Activated CD8-positive, alpha-beta memory T cell treated with anti-CD3 and anti-CD28 coated beads for 1 hour (primary cell): ENCODE results near the gene AQR.
"Not testable (repeated sequence)": the region's sequence is repeated elsewhere in the genome, so short reads cannot be mapped to it uniquely, and the experiment has no call there.

Experiments
- DNase-seq, 2 donors: peaks; one replicate each; pipeline ENCODE4 v3.0.0-alpha.2; 2020; ENCODE audit warnings: low read depth in 1 of 2; ENCODE audit errors: extremely low read depth in 1 of 2

AQR gene

DNA sequence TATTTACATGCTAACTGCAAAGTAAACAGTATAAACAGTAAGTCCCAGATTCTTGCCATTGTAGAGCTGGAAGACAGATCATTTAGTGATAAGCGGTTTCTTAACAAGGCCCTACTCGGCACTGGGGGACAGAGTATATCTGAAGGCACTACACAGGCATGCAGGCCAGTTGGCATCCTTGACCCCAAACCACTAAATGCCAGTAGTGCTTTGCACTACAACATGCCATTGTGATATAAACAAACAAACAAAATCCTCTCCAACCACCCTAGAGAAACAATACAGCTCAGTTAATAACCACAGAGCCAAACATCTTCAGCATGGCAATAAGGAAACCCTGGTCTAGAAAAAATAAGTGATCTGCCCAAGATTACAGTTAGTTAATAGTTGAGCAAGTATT lies 5.3 kb downstream of the AQR start:
- DNase-seq, result no peak

DNA sequence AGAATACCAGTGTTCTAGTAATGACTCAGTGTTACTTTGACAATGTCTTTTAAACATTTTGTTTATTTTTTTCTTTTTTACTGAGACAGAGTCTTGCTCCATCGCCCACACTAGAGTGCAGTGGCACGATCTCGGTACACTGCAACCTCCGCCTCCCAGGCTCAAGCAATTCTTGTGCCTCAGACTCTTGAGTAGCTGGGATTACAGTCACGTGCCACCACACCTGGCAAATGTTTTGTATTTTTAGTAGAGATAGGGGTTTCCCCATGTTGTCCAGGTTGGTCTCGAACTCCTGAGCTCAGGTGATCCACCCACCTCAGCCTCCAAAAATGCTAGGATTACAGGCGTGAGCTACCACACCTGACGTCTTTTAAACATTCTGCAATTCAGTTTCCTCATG lies 15.7 kb downstream of the AQR start:
- DNase-seq, result no peak

DNA sequence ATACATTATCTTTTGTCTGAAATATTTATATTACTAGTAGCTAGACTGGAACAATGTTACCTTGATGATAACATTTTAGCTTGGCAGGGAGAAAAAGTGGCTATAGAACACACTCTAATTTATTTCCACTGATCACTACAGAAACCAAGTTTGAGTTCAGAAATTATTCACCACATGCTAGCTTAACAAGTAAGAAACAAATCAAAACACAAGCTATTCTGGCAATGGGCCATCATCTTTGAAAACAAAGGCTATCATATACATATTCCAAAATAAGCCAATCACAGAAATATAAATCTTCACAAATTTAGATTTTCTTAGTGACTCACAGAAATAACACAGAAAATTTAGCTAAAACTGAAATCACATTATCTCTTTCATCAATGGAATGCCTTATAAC lies 17.1 kb downstream of the AQR start:
- DNase-seq, result no peak

DNA sequence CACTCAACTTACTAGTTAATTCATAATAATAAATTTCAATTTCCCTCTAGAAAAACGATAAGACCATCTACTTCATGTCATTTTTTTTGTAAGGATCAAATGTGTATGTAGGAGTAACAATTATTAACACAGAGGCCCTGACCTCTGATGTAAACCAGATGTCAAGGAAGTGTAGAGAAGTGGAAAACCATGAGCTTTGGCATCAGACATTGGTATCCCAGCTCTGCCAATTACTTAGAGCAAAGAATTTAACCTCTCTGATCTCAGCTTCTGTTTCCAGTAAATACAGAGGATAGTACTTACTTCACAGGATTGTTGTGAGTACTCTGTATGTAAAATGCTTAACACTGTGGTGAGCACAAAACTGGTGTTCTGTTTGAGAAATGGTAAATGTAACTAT lies 17.5 kb downstream of the AQR start:
- no peak for DNase-seq

DNA sequence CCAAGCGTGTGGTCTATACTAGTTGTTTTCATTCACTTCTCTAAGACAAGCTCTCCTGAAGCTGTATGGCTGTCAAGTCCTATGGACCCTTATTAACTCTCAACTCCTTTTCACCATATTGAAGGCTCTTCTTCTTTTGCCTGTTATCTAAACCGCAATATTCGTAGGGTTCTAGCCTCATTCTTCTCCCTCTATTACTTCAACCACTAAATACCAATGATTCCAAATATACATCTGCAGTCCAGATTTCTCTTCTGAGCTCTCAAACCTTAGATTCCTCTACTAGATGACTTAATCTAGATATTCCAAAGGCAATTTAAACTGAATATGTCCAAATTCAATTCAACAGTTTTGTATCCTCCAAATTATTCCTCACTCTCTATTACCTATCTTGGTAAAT lies 24.6 kb downstream of the AQR start:
- no peak for DNase-seq

DNA sequence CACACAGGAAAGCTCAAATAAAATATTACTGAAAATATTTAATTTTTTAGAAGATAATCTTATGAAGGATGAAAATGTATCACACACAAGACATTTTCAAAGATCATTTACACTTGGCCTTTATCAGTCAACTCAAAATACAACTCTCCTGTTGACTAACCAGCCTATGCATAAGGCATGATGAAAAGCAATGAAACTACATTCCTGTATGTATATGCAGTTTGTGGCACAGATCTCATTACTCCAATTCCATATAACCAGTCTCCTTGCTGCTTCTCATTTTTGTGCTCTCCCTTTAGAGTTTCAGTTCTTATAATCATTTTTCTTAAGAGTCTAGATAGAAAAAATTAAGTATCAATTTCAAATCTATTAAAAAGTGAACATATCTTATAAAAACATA lies 25.8 kb downstream of the AQR start:
- DNase-seq, result no peak

DNA sequence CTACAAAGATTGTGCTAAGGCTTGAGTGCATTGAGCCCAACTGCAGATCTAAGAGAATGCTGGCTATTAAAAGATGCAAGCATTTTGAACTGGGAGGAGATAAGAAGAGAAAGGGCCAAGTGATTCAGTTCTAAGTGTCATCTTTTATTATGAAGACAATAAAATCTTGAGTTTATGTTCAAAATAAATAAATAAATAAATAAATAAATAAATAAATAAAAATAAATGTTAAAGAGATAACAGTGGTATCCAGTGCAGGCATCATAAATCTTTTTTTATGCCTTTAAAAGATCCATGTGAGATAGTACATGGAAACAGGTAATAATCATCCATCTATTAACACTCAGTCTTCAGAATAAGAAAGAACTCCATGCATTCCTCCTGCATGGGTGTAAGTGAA lies 26.3 kb downstream of the AQR start:
- not testable (repeated sequence) for DNase-seq

DNA sequence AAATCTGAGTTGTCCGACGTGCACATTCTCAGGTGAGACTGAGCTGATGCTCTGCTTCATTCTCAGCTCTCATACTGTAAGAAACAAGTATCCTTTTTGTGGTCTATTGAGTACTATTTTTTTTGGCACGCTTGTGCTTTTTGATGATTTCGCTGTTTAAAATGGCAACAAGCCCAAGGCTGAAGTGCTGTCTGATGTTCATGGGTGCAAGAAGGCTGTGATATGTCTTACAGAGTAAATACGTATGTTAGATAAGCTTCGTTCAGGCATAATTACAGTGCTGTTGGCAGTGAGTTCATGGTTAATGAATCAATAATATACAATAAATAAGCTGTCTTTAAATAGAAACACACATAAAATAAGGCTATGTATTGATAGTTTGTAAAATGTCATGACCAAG lies 27.2 kb downstream of the AQR start:
- no peak for DNase-seq

DNA sequence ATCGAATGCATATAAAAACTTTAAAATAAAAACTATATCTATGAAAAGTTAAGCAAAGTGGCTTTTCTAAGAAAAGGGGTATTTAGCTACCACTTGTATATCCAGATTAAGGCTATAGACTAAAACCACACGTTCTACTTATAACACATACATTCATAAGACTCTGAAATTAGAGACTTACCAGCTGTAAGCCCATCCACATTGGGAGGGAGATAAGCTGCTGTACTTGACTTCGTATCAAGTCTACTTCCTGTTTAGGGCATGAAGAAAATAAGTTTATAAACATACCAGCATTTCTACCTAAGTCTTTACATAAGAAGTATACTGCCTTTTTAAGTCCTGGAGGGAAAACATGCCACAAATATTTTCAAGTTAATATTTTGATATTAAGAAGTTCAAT lies 27.7 kb downstream of the AQR start:
- DNase-seq, result no peak

DNA sequence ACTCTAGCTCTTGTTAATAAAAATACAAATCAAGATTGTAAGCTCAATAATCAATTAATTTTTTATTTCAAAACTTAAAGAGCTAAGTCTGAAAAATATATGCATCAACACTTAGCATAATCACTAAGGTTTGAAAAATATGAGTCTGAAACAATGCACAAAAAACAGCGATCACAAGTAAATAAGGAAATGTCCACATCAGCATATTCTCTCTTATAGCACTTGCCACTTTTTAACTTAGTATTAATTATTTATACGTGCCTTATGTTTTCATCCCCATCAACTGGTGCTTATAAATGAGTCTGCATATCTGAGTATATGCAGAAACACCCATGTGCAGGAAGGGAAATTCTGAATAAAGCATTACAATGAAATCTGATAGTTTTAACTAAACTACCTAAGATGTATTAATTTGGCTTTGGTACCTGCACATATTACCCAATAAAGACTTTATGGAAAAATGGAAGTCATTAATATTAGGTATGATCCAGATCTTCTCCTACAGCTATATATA lies 28.3 kb downstream of the AQR start:
- no peak for DNase-seq

DNA sequence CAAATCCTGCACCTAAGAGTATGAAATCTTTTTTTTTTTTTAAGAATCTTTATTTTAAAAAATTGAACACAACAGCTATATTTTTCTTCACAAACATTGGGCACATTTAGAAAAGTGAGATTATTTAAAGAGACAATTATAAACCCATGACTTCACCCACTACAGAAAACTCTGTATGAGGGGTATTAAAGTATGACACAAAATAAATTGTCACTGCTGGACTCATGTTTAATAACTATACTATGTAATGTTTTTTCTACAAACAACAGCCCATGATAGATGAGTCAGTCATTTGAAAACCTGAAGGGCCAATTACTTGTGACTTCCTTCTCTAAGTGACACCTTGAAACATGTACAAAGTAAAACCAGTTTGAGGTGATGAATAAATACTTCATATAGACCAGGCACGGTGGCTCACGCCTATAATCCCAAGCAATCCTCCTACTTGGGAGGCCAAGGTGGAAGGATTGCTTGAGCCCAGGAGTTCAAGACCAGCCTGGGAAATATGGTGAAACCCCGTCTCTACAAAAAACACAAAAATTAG lies 36.0 kb downstream of the AQR start:
- no peak for DNase-seq

DNA sequence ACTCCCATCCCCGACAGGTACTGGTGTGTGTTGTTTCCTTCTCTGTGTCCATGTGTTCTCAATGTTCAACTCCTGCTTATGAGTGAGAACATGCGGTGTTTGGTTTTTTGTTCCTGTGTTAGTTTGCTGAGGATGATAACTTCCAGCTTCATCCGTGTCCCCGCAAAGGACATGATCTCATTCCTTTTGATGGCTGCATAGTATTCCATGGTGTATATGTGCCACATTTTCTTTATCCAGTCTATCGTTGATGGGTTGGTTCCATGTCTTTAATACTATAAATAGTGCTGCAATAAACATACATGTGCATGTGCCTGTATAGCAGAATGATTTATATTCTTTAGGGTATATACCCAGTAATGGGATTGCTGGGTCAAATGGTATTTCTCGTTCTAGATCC lies 41.2 kb downstream of the AQR start:
- not testable (repeated sequence) for DNase-seq

DNA sequence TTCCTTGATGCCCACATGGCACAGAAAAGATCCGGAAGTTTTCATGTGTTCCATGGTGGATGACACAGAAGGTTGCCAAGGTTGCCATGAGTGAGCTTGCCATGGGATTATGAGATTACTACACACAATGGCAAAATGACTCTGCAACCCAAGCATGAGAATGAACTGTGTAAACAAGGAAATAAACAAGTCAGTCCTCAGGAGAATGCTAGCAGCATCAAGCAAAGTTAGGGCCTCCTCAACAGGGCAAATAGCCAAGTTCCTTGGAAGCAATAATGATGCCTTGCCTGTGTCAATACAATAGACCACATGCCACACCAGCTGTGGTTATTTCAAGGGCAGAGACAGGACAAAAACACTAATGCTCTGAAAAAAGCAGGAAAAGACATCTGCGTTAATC lies 41.8 kb downstream of the AQR start:
- DNase-seq, result no peak

DNA sequence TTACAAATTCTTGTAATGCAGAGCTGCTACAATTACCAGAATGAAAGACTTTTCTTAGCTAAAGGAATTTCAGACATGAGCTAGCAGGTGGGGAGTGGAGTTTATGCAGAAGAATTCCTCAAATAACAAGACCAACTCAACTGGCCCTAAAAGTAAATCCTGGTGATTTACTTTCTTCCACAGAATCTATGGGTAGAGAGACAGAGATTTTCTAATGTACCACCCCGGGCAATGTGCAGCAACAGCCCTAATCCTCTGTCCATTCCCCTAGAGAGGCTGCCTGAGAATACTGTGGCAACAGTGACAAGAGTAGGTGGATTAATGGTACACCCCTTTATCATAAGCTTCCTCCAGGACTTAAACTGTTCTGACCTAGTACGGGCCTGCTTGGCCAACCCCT lies 55.2 kb downstream of the AQR start:
- DNase-seq, result no peak

DNA sequence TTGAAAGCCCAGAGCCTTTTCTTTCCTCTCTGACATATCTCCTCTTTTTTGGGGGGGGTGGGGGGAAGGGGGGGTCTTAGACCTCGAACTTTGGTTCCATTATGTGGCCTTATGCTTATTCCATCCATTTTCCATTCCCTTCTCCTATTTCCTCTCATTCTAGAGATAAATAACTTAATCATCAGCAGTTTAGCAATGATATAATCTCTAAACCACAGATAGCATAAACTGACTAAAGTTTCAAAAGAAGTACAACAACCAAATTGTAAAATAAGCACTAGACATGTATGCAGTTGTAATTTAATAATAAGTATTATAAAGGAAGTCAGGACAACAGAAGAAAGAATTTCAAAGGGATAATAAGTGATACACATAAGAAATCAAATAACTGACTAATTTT lies 64.5 kb downstream of the AQR start:
- no peak for DNase-seq

DNA sequence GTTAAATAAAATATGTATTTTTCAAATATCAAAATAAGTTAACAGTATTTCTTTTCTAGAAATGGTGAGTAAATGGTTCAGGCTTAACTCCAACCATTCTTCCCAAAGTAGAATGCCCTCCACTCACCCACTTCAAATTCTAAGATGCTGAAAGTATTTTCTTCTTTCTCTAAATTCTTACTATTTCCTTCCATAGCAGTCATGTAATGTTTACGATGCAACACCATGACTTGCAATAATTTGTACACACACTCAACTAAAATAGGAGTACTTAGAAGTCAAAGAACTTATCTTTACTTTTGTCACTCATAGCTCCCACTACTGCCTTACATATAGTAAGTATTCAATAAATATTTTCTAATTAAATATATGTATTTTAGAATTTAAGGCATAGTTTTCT lies 65.0 kb downstream of the AQR start:
- DNase-seq, result no peak

DNA sequence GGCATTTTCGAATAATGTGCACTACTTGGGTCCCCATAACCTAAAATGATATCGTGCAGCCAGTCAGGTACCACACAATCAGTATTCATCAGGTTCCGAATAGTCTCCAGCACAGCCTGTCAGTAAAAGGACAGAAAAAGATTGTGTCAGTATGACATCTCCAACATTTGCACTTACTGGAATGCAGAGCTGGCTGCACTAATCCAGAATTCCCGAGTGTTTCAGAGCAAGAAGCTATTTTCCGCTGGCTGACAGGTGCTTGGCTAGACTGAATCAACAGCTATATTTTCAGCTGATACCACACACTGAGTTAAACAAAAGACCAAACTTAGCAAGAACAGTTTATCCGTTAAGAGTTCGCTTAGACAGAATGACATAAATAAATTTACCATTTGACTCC lies 68.8 kb downstream of the AQR start:
- DNase-seq, result no peak

DNA sequence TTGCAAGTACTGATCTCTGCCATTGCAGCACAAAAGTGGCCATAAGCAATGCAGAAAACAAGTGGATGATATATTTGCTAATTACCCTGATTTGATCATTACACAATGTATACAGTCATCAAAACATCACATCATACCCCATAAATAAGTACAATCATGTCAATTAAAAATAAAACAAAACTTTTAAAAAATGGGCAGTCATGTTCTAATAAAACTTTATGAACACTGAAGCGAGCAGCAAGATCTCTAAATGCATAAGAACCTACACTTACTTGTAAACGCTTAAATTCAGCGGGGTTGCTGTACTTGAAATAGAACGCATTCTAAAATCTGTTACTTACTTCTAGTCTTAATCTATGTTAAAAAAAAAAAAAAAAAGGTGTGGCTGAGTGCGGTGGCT lies 73.4 kb downstream of the AQR start:
- DNase-seq, result no peak

DNA sequence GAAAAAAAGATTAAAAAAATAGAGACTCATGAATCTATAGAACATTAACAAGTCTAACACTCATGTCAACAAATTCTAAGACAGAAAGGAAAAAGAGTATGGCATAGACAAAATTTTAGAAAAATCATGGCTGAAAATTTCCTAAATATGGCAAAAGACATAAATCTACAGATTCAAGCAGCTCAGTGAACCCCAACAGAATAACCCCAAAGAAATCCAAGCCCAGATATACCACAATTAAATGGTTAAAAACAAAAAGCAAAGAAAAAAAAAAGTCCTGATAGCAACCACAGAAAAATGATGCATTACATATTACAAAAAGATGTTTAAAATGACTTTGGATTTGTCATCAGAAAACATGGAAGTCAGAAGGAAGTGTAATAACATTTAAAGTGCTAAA lies 75.6 kb downstream of the AQR start:
- DNase-seq, result no peak

DNA sequence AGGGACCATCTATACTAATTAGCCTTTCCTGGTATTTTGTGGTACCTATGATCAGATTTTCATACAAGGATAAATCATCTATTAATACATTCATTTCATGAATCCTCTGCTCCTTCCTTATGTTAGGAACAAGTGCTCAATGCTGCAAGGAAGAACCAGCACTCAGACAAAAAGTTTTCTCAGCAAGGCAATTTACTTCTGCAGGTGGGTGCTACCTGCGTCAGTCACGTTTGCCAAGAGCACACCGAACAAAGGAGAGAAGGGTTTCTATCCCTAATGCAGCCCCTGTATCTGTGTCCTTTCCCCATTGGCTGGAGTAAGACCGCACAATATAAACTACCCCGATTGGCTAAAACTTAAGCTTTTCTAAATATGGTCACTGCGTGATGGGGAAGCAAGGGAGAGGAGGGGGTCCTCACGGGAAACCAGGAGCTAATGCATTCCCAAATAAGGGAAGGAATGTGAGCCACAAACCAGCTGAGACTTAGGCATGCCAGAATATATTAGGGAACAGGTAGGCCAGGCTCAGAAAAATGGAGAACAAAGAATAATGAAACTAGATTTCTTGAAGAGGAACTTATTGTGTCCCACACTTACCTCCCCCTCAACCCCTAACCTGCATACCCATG lies 76.5 kb downstream of the AQR start:
- no peak for DNase-seq

DNA sequence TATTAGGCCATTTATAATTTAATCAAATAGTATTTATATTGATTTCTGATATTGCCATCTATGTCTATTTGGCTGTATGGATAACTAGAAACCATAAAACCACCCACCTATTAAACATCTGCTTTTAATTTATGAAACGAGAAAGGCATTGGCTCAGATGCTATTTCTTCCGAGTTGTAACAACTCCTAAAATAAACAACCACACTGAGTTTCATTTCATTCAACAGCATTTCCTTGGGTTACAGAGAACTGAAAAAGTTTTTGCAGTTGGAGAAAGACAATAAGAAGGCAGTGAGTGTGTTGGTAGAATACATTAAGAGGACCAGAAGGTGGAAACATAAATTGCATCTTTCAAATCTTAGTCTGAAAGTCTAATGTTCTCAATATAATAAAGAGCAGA lies 79.1 kb downstream of the AQR start:
- DNase-seq, result no peak

DNA sequence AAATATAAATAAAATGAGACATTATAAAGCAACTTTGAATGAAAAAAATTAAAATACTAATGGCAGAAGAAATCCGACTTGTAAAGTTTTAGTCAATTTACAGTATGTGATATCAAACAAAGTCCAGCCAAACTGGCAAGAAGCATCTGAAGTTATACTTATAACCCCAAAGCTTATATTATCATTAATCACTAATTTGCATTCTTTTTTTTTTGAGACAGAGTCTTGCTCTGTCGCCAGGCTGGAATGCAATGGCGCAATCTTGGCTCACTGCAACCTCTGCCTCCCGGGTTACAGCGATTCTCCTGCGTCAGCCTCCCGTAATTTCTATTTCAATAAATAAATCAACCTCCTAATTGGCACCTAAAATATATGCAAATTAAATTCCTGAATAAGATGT lies 80.1 kb downstream of the AQR start:
- no peak for DNase-seq

DNA sequence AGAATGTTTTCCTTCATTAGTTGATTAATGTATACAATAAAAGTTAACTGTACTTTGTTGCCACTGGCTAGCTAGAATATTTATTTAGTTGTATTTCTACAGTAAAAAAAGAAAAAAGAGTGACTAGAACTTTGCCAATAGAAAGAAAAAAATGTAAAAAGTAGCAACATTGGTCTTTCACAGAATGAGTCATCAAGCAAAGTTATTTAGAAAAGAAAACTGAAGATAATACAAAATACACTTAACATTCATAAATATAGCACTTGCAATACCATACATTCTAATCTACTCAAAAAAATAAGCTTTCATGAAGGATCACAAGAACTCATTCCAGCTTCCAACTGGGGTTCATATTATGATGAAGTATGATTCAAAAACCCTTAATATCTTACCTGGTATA lies 83.4 kb downstream of the AQR start:
- DNase-seq, result no peak
